ENCODE results near the gene MYO1D.

GRCh38 chr17:32863559-32863958 is 13.4 kb downstream of the MYO1D start:
- TF ChIP-seq CTCF (IDR thresholded peaks at IDR 0.05; ENCODE audit: low read length), result no peak
- no peak for TF ChIP-seq EZH2phosphoT487 (IDR thresholded peaks at IDR 0.05; ENCODE audit: low read length)

All from MM.1S (cell line).